ENCODE measurements around the gene CLK3. TPM values are rescaled to one million over a fixed set of nuclear protein-coding genes. Genes with fewer than 3 reads are reported as not detected.

CLK3 gene
- total and polyA plus RNA-seq, 2 donors (not counting 3 experiments of a cell fraction or from before 2014, with no cell fraction given): 75.5 to 121 TPM

DNA sequence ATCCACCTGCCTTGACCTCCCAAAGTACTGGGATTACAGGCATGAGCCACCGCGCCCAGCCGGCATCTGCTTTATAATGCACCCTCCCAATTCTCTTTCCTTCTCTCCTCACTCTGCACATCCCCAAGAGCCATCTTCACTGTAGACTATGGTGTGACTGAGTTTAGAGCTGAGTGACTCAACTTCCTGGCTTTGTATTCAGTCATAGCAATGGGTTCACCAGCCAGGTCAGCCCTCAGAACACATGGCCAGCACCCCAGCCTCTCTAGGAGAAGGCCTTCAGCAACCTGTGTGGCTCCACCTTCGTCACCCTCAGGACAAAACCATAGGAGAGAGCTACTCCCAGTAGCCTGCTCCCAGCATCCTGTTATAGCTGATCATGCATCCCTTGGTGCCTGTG, 41.6 kb upstream of the CLK3 start:
- FAIRE-seq: peak; percentile 98

More for the DNA sequence above, 41.6 kb upstream of the CLK3 start:
- Histone ChIP-seq H3K9me1 (replicated peaks; ENCODE audit: control insufficient read depth, extremely low read depth, insufficient read depth, low read length) (no peaks in the 10 kb centered on the region), H3K79me2 (ENCODE audit: control insufficient read depth, insufficient read depth, low read length) (no peaks in the 10 kb centered on the region), H3K4me3 (replicated peaks in 1 of 3; ENCODE audit: insufficient read depth in 1 of 3, low read depth in 1 of 3, low read length in 3 of 3) (no peak overlapping the region), H3K27me3 (ENCODE audit: control insufficient read depth in 2 of 2, insufficient read depth in 2 of 2, low read length in 2 of 2) (no peaks in the 10 kb centered on the region), H2AFZ (ENCODE audit: low read depth, low read length) (no peak overlapping the region), H3K9me3 (replicated peaks; ENCODE audit: control insufficient read depth, insufficient read depth, low read length) (no peaks in the 10 kb centered on the region), H4K20me1 (replicated peaks; ENCODE audit: control insufficient read depth, extremely low read depth, insufficient read depth, low read length) (no peaks in the 10 kb centered on the region), H3K27ac (ENCODE audit: insufficient read depth, low read depth, low read length) (peak overlapping the region; percentile 86), H3K36me3 (ENCODE audit: control insufficient read depth in 2 of 2, extremely low read depth in 1 of 2, insufficient read depth in 2 of 2, low read length in 2 of 2) (peaks cover 0 to 8% of the 10 kb centered on the region in 2 experiments), H3K4me1 (ENCODE audit: control insufficient read depth, extremely low read depth, insufficient read depth, low read length) (peaks cover 21% of the 10 kb centered on the region), H3K4me2 (ENCODE audit: insufficient read depth, low read length) (peak overlapping the region; percentile 40), H3K9ac (replicated peaks; ENCODE audit: extremely low read depth, insufficient read depth, low read length) (no peak overlapping the region)
- dilution Hi-C loops (cut with MboI; ENCODE audit: extremely low pct_ligation_motif_present, low sequenced_read_pairs): no loop called here
- intact Hi-C loops (cut with micrococcal nuclease): loop anchor here (1.0 to 2.0 kb wide), 3 partner anchors 15 to 40 kb away; no protein-coding TSS in a partner anchor
- DNase-seq (ENCODE audit: low read depth, low spot score): peak; percentile 72
- TF ChIP-seq EZH2 (IDR thresholded peaks at IDR 0.05; ENCODE audit: borderline replicate concordance, low read depth, low read length, severe bottlenecking) (no peak), GATA2 (IDR thresholded peaks at IDR 0.05; ENCODE audit: insufficient read depth, insufficient read length, low read depth, low read length) (no peak), POLR2A (IDR thresholded peaks at IDR 0.05; ENCODE audit: low read depth, low read length) (no peak), POLR2AphosphoS5 (IDR thresholded peaks at IDR 0.05; ENCODE audit: insufficient read depth, low read depth, low read length) (peak; percentile 35), FOS (IDR thresholded peaks at IDR 0.05; ENCODE audit: borderline replicate concordance, insufficient read depth, low read length) (peak; percentile 82), JUN (IDR thresholded peaks at IDR 0.05; ENCODE audit: borderline replicate concordance, insufficient read depth, insufficient read length, low read depth) (peak; percentile 78), MYC (IDR thresholded peaks at IDR 0.05; ENCODE audit: low read depth, low read length) (peak; percentile 75)
- TF ChIP-seq, protein P1, sequence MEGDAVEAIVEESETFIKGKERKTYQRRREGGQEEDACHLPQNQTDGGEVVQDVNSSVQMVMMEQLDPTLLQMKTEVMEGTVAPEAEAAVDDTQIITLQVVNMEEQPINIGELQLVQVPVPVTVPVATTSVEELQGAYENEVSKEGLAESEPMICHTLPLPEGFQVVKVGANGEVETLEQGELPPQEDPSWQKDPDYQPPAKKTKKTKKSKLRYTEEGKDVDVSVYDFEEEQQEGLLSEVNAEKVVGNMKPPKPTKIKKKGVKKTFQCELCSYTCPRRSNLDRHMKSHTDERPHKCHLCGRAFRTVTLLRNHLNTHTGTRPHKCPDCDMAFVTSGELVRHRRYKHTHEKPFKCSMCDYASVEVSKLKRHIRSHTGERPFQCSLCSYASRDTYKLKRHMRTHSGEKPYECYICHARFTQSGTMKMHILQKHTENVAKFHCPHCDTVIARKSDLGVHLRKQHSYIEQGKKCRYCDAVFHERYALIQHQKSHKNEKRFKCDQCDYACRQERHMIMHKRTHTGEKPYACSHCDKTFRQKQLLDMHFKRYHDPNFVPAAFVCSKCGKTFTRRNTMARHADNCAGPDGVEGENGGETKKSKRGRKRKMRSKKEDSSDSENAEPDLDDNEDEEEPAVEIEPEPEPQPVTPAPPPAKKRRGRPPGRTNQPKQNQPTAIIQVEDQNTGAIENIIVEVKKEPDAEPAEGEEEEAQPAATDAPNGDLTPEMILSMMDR (IDR thresholded peaks at IDR 0.05; ENCODE audit: extremely low read depth in 1 of 2, insufficient read depth in 1 of 2, low read depth in 1 of 2, low read length in 2 of 2): no peak
- TF ChIP-seq, protein P2, sequence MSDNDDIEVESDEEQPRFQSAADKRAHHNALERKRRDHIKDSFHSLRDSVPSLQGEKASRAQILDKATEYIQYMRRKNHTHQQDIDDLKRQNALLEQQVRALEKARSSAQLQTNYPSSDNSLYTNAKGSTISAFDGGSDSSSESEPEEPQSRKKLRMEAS (IDR thresholded peaks at IDR 0.05; ENCODE audit: insufficient read depth, insufficient read length): no peak
- ChIA-PET POLR2A (no interaction called here), CTCF (interaction anchor here (0.8 to 2.7 kb wide), 4 partner anchors 15 to 135 kb away, joined by 3 to 10 read pairs (median 4); no protein-coding TSS in a partner anchor)
- no TSS peak for BruUV-seq (replicated peaks)

All from endothelial cell of umbilical vein (primary cell).